Measurements from ENCODE around the gene ARL6.
"Not testable (repeated sequence)": the region's sequence is repeated elsewhere in the genome, so short reads cannot be mapped to it uniquely, and the experiment has no call there.

The ARL6 gene

GRCh38 chr3:97821287-97821773 lies 56.8 kb downstream of the ARL6 start:
- DNase-seq (ENCODE audit: low read depth, low spot score), result peak; percentile 40

DNA sequence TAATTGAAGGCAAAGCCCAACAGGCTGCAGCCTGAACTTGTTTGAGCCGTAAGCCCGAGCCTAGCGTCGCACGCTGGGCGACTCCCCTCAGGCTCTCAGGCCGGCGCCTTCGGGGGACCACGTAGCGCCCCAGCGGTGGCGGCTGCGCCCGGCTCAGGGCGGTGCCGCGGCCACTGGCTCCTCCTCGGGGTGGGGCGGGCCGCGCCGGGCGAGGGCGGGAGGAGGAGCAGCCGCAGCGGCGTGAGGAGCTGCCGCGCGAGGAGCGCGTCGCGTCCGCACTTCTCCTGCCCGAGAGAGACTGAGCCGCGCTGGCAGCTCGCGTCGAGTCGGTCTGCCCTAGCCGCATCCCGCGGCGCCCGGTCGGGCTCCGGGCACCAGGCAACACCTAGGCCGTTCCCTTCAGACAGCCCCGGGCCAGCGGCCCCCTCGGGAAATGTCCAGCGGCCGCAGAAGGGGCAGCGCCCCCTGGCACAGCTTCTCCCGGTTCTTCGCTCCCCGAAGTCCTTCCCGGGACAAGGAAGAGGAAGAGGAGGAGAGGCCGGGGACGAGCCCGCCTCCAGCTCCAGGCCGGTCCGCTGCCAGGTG lies 57.3 kb downstream of the ARL6 start, which contains the start of gene CRYBG3:
CRYBG3 (plus strand) TSS at position 238 of the 585 bp plus-strand sequence; CDS start at position 434, 196 bp downstream.
- DNase-seq (ENCODE audit: low read depth, low spot score), result no peak

DNA sequence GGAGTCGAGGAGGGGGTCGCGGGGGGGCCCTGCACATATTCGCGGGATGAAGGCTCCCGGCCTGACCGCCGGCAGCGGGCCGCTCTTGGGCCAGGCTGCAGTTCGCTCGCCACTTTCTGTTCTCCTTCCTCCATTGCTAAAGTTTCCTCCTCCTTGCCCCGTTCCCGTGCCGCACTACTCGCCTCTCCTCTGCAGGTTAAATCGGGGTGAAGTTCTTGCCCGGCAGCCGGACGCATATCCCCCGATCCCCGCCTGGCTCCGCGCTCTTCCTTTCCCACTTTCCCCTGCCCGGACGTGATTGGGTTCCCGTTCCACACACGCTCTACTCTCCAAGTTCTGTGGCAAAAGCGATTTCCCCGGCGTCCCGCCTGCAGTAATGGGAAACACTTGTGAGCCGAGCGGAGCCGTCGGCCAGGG lies 57.8 kb downstream of the ARL6 start:
- no peak for DNase-seq (ENCODE audit: low read depth, low spot score)

GRCh38 chr3:97823046-97824004 lies 58.8 kb downstream of the ARL6 start:
- DNase-seq (ENCODE audit: low read depth, low spot score), result no peak

DNA sequence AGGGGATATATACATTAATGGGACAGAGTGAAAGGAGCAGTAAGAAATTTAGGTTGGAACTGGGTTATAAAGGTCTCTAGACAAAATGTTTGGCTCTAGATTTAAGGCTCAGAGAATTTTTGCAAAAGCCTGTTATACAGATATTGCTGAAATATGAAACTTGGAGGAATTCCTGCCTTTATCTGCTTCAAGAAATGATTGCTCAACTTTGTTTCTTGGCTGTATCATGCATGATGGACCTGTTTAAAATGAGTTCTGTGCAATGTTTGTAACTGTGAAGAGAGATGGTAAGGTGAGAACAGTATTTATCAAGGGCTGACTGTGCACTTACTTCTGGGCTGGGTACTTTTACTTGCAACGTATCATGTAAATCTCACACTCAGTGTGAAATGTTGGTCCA lies 60.5 kb downstream of the ARL6 start:
- no peak for DNase-seq (ENCODE audit: low read depth, low spot score)

- no peak for DNase-seq (ENCODE audit: low read depth, low spot score)
Observed at GRCh38 chr3:97827741-97828471, 63.3 kb downstream of the ARL6 start.

DNA sequence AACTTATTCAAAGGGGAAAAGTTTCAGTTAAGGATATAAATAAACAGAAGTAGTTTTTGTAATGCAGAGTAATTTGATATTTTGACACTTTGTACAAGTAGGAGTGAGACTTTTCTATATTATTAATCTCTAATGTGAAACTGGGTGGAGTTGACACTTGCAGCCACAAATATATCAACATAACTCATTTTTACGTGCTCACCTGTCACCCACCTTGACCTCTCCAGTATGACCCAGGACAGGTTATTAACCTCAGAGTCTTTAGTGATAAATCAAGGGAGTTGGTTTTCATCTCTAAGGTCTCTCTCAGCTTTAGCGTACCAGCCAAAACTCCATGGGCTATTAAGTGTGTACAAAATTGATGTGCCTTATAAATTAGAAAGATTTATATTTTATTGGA lies 64.6 kb downstream of the ARL6 start:
- no peak for DNase-seq (ENCODE audit: low read depth, low spot score)

GRCh38 chr3:97830638-97831037 lies 66.1 kb downstream of the ARL6 start:
- DNase-seq (ENCODE audit: low read depth, low spot score), result no peak

- DNase-seq (ENCODE audit: low read depth, low spot score), result no peak
Observed at GRCh38 chr3:97831140-97831539, 66.6 kb downstream of the ARL6 start.

- not testable (repeated sequence) for DNase-seq (ENCODE audit: low read depth, low spot score)
Observed at GRCh38 chr3:97833184-97833583, 68.6 kb downstream of the ARL6 start.

DNA sequence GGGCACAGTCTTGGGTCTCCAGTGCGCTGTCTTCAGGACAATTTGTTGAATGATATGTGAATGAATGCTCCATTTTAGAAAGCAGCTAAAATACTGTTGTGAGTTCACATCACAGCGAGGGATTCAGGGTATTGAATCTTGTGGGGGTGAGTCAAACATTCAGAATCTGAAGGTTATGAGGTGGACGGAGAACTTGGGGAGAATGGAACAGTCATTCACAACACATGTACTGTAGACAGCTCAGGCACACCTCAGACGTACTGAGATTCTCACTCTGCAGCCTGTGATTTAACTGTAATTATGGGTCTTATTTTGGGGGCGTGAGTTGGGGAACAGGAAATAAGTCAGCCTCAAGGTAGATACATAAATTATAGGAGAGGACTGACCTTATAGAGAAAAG lies 71.2 kb downstream of the ARL6 start:
- DNase-seq (ENCODE audit: low read depth, low spot score), result no peak

GRCh38 chr3:97838393-97838792 lies 73.8 kb downstream of the ARL6 start:
- DNase-seq (ENCODE audit: low read depth, low spot score), result no peak

- no peak for DNase-seq (ENCODE audit: low read depth, low spot score)
Observed at GRCh38 chr3:97839944-97840343, 75.4 kb downstream of the ARL6 start.

DNA sequence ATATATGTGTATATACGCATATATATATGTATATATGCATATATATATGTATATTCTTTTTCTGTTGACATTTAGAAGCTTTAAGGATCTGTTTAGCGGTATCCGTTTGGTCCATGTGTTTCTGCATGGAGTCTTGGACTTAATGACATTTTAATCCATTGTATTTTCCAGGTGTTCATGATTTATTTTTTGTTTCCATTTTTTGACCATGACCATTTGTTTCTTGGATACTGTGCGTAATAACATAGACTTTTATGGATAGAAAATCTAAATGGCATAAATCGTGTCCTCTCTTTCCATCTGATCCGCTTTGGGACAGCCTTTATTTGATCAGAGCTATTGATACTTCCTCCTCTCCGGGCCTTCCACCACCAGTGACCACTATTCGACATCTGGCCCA lies 76.7 kb downstream of the ARL6 start:
- DNase-seq (ENCODE audit: low read depth, low spot score), result no peak

- no peak for DNase-seq (ENCODE audit: low read depth, low spot score)
Observed at GRCh38 chr3:97841956-97842355, 77.4 kb downstream of the ARL6 start.

DNA sequence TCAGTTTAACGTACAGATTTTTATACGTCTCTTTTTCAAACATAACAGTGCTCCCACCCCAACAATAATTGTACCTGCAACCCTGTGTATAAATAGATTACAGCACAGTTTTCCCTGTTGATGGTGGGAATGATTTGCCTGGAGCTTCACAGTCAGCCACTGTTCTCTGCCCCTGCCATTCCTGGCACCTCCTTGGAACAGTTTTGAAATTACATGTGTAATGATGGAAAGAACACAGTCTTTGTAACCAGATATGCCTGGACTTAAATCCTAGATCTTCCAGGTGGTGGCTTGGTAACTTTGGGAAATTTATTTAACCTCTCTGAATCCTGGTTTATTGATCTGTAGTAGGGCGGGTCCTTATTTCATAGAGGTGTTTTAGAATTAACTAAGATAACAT lies 84.2 kb downstream of the ARL6 start:
- DNase-seq (ENCODE audit: low read depth, low spot score), result no peak

All from brain pericyte (primary cell).